ENCODE data around the gene RTL1. TPM values are rescaled to one million over a fixed set of nuclear protein-coding genes. Genes with fewer than 3 reads are reported as not detected.

RTL1 gene
- polyA plus RNA-seq, 1 experiment, result not detected

DNA sequence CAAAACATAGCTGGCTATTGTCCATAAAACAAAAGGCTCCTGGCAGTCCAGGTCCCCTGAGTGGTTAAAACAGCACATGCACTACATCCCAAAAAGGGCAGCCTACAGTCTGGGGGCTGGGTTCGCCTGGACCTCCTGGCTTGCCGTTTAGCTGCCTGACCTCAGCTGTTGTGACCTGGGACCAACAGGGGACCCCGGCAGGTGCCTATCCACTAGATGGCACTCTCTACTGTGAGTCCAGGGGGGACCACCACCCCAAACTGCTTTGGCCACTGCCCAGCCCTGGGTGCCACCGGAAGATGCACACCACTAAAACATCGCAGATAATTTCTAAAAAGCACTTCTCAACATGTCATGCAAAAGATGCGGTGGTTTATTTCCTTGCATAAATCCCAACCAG lies 2.9 kb upstream of the RTL1 start:
- H3K4me3 ChIP-seq (ENCODE audit: low read depth, low read length), result no peak overlapping the region
- H3K9me3 ChIP-seq (ENCODE audit: control insufficient read depth, insufficient read depth, low read length), result peaks cover 7% of the 10 kb centered on the region; the same call in 1 of the 2 replicates
- POLR2A ChIA-PET, result no interaction called here
- CTCF ChIA-PET, result no interaction called here
- H3K27me3 ChIP-seq (ENCODE audit: control insufficient read depth, insufficient read depth, low read length), result peaks cover 14% of the 10 kb centered on the region
- no peak overlapping the region for H3K27ac ChIP-seq (ENCODE audit: low read depth, low read length)
- DNase-seq (ENCODE audit: low read depth, low spot score), result no peak
- TF ChIP-seq, protein P1, sequence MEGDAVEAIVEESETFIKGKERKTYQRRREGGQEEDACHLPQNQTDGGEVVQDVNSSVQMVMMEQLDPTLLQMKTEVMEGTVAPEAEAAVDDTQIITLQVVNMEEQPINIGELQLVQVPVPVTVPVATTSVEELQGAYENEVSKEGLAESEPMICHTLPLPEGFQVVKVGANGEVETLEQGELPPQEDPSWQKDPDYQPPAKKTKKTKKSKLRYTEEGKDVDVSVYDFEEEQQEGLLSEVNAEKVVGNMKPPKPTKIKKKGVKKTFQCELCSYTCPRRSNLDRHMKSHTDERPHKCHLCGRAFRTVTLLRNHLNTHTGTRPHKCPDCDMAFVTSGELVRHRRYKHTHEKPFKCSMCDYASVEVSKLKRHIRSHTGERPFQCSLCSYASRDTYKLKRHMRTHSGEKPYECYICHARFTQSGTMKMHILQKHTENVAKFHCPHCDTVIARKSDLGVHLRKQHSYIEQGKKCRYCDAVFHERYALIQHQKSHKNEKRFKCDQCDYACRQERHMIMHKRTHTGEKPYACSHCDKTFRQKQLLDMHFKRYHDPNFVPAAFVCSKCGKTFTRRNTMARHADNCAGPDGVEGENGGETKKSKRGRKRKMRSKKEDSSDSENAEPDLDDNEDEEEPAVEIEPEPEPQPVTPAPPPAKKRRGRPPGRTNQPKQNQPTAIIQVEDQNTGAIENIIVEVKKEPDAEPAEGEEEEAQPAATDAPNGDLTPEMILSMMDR (IDR thresholded peaks at IDR 0.05; ENCODE audit: low read depth, low read length), result 0 out of 2 replicates have a peak, but pooled peaks have one; percentile 8

- TF ChIP-seq, protein P1 (IDR thresholded peaks at IDR 0.05; ENCODE audit: low read depth, low read length), result no peak
- DNase-seq (ENCODE audit: low read depth, low spot score), result no peak
- POLR2A ChIA-PET, result no interaction called here
- Histone ChIP-seq H3K27ac (ENCODE audit: low read depth, low read length) (no peak overlapping the region), H3K4me3 (ENCODE audit: low read depth, low read length) (no peak overlapping the region), H3K9me3 (ENCODE audit: control insufficient read depth, insufficient read depth, low read length) (peaks cover 8% of the 10 kb centered on the region; the same call in 1 of the 2 replicates), H3K27me3 (ENCODE audit: control insufficient read depth, insufficient read depth, low read length) (peaks cover 17% of the 10 kb centered on the region)
- CTCF ChIA-PET, result no interaction called here
These were observed 1.6 kb upstream of the RTL1 start for GRCh38 chr14:100905166-100905565.

DNA sequence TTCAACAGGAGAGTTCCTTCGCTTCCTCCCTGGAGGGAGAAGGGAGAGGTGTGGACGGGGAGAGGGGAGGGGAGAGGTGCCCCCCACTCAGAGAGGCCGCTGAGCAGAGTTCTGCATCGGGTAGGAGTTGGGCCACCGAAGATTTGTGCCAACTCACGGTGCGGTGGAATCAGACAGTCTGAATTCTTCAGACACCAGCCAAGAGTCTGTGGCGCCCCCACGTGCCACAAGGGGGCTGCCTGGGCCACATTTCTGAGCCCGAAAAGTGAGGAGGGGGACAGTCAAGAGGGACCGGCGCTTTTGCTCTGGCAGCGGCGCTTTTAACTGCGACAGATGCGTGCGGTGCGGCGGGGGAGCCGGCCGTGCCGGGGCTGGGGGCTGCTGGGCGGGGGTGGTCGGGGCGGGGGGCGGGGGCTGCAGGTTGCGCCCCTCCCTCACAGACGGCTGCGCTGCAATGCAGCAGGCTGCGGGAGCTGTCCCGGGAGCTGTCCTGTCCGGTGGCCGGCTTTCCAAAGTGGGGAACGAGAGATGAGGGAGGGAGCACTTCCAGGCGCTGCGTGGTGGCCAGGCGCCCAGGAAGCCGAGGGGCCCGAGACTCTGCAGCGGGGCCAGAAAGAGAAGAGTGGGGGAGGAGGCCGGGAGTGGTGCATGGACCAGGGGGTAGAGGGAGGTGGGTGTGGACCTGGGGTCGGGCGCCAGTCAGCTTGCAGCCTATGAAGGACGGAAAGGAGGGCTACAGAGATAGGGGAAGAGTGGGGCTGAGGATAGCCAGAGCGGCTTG lies 975 bp upstream of the RTL1 start:
- TF ChIP-seq, protein P1 (IDR thresholded peaks at IDR 0.05; ENCODE audit: low read depth, low read length), result peak; percentile 40
- no peak for DNase-seq (ENCODE audit: low read depth, low spot score)
- Histone ChIP-seq H3K27ac (ENCODE audit: low read depth, low read length) (no peak overlapping the region), H3K4me3 (ENCODE audit: low read depth, low read length) (no peak overlapping the region), H3K9me3 (ENCODE audit: control insufficient read depth, insufficient read depth, low read length) (peaks cover 8% of the 10 kb centered on the region; the same call in 1 of the 2 replicates), H3K27me3 (ENCODE audit: control insufficient read depth, insufficient read depth, low read length) (peaks cover 17% of the 10 kb centered on the region)
- ChIA-PET POLR2A (no interaction called here), CTCF (no interaction called here)

DNA sequence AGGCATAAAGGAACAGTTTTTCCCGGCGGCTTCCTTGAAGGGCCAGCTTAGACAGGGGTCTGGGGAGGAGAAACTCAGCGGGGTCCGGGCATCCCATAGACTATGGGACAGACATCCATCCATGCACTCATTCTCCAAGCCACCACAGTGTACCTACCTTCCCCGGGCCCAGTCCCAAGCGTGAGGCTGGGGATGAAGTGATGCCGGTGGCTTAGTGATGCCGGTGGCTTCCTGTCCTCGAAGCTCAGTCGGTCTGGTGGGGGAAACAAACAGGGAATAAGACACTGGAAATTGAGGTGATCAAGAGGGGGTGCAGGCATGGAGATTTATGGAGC lies 421 bp downstream of the RTL1 start:
- ChIA-PET CTCF (no interaction called here), POLR2A (no interaction called here)
- DNase-seq (ENCODE audit: low read depth, low spot score), result no peak
- Histone ChIP-seq H3K4me3 (ENCODE audit: low read depth, low read length) (no peak overlapping the region), H3K9me3 (ENCODE audit: control insufficient read depth, insufficient read depth, low read length) (peaks cover 8% of the 10 kb centered on the region; the same call in 1 of the 2 replicates), H3K27ac (ENCODE audit: low read depth, low read length) (no peak overlapping the region), H3K27me3 (ENCODE audit: control insufficient read depth, insufficient read depth, low read length) (peaks cover 22% of the 10 kb centered on the region)
- TF ChIP-seq, protein P1 (IDR thresholded peaks at IDR 0.05; ENCODE audit: low read depth, low read length), result no peak

DNA sequence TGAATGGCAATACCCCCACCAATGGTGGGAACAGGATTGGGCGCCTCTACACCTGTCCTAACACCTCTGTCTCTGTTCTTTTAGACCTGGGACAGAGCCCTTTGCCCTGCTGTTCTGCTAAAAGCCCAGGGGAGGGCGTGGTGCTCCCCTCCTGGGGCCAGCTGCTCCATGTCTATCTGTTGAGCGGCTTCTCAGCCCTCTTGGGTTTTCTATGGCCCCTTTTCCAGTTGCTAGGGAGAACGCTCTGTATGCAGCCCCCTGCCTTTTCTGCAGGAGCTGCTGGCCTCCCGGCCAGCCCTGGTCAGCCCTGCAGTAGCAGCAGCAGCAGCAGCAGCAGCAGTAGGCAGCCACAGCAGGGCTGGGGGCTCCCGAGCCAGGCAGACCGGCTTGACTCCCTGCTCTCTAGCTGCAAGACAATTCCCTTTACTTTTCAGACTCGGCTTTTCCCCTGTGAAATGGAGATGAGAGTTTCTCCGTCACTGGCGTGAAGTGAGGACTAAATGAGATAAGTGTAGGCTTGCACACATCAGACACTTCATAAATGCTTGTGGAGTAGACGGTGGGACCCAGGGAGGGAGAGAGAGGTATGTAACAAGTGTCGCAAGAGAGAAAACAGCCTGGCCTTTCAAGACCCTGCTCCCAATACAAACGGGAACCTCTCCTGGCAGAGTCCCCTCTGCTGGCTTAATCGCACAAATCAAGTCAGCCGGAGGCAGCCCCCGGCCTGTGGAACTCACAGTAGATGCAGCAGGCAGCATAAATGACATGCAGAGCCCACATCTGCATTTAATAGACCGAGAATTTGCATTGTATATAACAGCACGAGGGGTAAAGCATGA lies 1.0 kb downstream of the RTL1 start:
- no peak for DNase-seq (ENCODE audit: low read depth, low spot score)
- Histone ChIP-seq H3K4me3 (ENCODE audit: low read depth, low read length) (no peak overlapping the region), H3K9me3 (ENCODE audit: control insufficient read depth, insufficient read depth, low read length) (peaks cover 8% of the 10 kb centered on the region; the same call in 1 of the 2 replicates), H3K27me3 (ENCODE audit: control insufficient read depth, insufficient read depth, low read length) (peaks cover 22% of the 10 kb centered on the region), H3K27ac (ENCODE audit: low read depth, low read length) (no peak overlapping the region)
- ChIA-PET CTCF (interaction anchor here (1.4 kb wide), 1 partner anchor 725 kb away, joined by 3 read pairs; no protein-coding TSS in a partner anchor), POLR2A (no interaction called here)
- TF ChIP-seq, protein P1 (IDR thresholded peaks at IDR 0.05; ENCODE audit: low read depth, low read length), result peak; percentile 24; the same call in 1 of the 2 replicates

Measured in AG04450 (cell line).